K562 (cell line): ENCODE data around the gene MYO1E. TPM values are rescaled to one million over a fixed set of nuclear protein-coding genes. Genes with fewer than 3 reads are reported as not detected.

Experiments used
- ARID1B ChIP-seq: fragments of 450-650 bp; IDR thresholded peaks from 2 replicates; pipeline ENCODE4 v1.6.1; 2016; ENCODE audit warnings: antibody characterized with exemption, mild to moderate bottlenecking, inconsistent platforms
- CBFA2T3 ChIP-seq: fragments of 450-650 bp; IDR thresholded peaks from 2 replicates; pipeline ENCODE4 v1.6.1; 2017
- CREB5 ChIP-seq: fragments of 250-450 bp; sonication (Bioruptor Pico); IDR thresholded peaks from 2 replicates; pipeline ENCODE4 v1.5.0; 2020; ENCODE audit warnings: mild to moderate bottlenecking
- HBP1 ChIP-seq: fragments of 450-650 bp; formaldehyde crosslinking; IDR thresholded peaks from 2 replicates; pipeline ENCODE4 v1.4.0; 2022; ENCODE audit warnings: missing genetic modification characterization
- MBD2 ChIP-seq: sonication (generic); IDR thresholded peaks from 2 replicates; pipeline ENCODE4 v1.6.1; 2016; ENCODE audit warnings: low read depth, borderline replicate concordance
- OTX1 ChIP-seq: fragments of 450-650 bp; formaldehyde crosslinking; IDR thresholded peaks from 2 replicates; pipeline ENCODE4 v1.4.0; 2022; ENCODE audit warnings: mild to moderate bottlenecking
- SMARCA4 ChIP-seq: fragments of 450-650 bp; IDR thresholded peaks from 2 replicates; pipeline ENCODE4 v1.6.1; 2016
- TFE3 ChIP-seq: fragments of 450-650 bp; formaldehyde crosslinking; IDR thresholded peaks from 2 replicates; pipeline ENCODE4 v1.4.0; 2020; ENCODE audit warnings: mild to moderate bottlenecking, mixed read lengths
- ZBTB33 ChIP-seq: sonication (generic); formaldehyde crosslinking; IDR thresholded peaks from 2 replicates; pipeline ENCODE4 v1.8.1; 2023; ENCODE audit warnings: mild to moderate bottlenecking, missing genetic modification reagents
- ZC3H4 ChIP-seq: sonication (generic); formaldehyde crosslinking; IDR thresholded peaks from 2 replicates; pipeline ENCODE4 v1.9.0; 2021; ENCODE audit warnings: missing genetic modification reagents, borderline replicate concordance
- ZEB2 ChIP-seq: fragments of 450-650 bp; IDR thresholded peaks from 2 replicates; pipeline ENCODE4 v1.6.1; 2016
- ZNF143 ChIP-seq: sonication (generic); formaldehyde crosslinking; IDR thresholded peaks from 2 replicates; pipeline ENCODE4 v1.9.0; 2022; ENCODE audit warnings: mild to moderate bottlenecking, missing genetic modification reagents
- ZNF318 ChIP-seq, 2 experiments: fragments of 450-650 bp; IDR thresholded peaks; 2 replicates each; pipeline ENCODE4 v1.6.1; 2016; ENCODE audit warnings: mild to moderate bottlenecking in 2 of 2, borderline replicate concordance in 1 of 2, low read depth in 1 of 2, moderate library complexity in 1 of 2
- ZNF586 ChIP-seq: fragments of 450-650 bp; formaldehyde crosslinking; conservative IDR thresholded peaks from 2 replicates; pipeline ENCODE4 v1.4.0; 2020; ENCODE audit warnings: mild to moderate bottlenecking, moderate library complexity
- polyA plus RNA-seq, 8 experiments: library from polyadenylated mRNA; depleted of rRNA in 4 of 8; stranded (reverse) in 5 of 8; unstranded in 3 of 8; fragments of >200 nt; fragmentation: Nextera tagmentation in 2 of 8; fragmentation: Illumina TruSeq in 1 of 8; extraction: Ambion mirVana in 2 of 8; extraction: Trizol in 1 of 8; gene quantifications; 2 replicates each; pipeline versions ENCODE4 v1.2.1 to v1.2.3, GENCODE V29; 2011 to 2014; ENCODE audit warnings: inconsistent platforms in 1 of 8, missing spikeins in 1 of 8
- total RNA-seq, 7 experiments: library from RNA; depleted of rRNA in 6 of 7; stranded (reverse); fragments of >200 nt in 6 of 7; fragmentation: Illumina TruSeq in 2 of 7; extraction: Trizol in 2 of 7; gene quantifications; 2 replicates each; pipeline versions ENCODE4 v1.2.1 to v1.2.3, GENCODE V29; 2011 to 2021; ENCODE audit warnings: low replicate concordance in 1 of 7

MYO1E gene
- total and polyA plus RNA-seq, 9 of the 15 experiments (the other 6 are each of a cell fraction or from before 2014, with no cell fraction given): under 0.01 to 0.44 (median 0.01) TPM; not detected in 6

GRCh38 chr15:59138243-59138642, 234.4 kb downstream of the MYO1E start (continued):
- no peak for TF ChIP-seq ZNF318 (IDR thresholded peaks at IDR 0.05; ENCODE audit: borderline replicate concordance in 1 of 2, low read depth in 1 of 2)
- TF ChIP-seq ARID1B: peak; percentile 38
- no peak for TF ChIP-seq ZNF586 (CRISPR knock-in tag)
- TF ChIP-seq ZEB2: no peak
- TF ChIP-seq HBP1 (CRISPR knock-in tag): no peak
- TF ChIP-seq CBFA2T3: no peak
- TF ChIP-seq ZBTB33 (CRISPR knock-in tag): peak; percentile 95
- no peak for TF ChIP-seq ZC3H4
- no peak for TF ChIP-seq OTX1 (CRISPR knock-in tag)
- no peak for TF ChIP-seq MBD2
- no peak for TF ChIP-seq ZNF143
- TF ChIP-seq TFE3: no peak
- 0 out of 2 replicates have a peak, but pooled peaks have one; percentile 20 for TF ChIP-seq SMARCA4
- 0 out of 2 replicates have a peak, but pooled peaks have one; percentile 46 for TF ChIP-seq CREB5 (CRISPR knock-in tag)
